GM12872 (cell line): ENCODE results near the gene ZBTB42.

Experiments
- CTCF ChIP-seq: IDR thresholded peaks from 3 replicates; pipeline ENCODE4 v1.5.1; 2011; ENCODE audit warnings: low read depth, mild to moderate bottlenecking, low read length, moderate library complexity; ENCODE audit not compliant: insufficient read depth

The ZBTB42 gene

DNA sequence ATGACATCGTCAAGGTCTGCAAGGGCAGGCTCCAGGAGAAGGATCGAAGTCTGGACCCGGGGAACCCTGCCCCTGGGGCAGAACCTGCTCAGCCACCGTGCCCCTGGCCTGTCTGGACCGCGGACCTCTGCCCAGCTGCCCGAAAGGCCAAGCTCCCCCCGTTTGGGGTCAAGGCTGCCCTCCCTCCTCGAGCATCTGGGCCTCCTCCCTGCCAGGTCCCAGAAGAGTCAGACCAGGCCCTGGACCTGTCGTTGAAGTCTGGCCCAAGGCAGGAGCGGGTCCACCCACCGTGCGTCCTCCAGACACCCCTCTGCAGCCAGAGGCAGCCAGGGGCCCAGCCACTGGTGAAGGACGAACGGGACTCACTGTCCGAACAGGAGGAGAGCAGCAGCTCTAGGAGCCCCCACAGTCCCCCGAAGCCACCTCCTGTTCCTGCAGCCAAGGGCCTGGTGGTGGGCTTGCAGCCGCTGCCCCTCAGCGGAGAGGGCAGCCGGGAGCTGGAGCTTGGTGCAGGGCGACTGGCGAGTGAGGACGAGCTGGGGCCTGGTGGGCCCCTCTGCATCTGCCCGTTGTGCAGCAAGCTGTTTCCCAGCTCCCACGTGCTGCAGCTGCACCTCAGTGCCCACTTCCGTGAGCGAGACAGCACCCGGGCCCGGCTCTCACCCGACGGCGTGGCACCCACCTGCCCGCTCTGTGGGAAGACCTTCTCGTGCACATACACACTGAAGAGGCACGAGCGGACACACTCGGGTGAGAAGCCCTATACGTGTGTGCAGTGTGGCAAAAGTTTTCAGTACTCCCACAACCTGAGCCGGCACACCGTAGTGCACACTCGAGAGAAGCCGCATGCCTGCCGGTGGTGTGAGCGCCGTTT, 856 bp downstream of the ZBTB42 start:
- no peak for TF ChIP-seq CTCF

DNA sequence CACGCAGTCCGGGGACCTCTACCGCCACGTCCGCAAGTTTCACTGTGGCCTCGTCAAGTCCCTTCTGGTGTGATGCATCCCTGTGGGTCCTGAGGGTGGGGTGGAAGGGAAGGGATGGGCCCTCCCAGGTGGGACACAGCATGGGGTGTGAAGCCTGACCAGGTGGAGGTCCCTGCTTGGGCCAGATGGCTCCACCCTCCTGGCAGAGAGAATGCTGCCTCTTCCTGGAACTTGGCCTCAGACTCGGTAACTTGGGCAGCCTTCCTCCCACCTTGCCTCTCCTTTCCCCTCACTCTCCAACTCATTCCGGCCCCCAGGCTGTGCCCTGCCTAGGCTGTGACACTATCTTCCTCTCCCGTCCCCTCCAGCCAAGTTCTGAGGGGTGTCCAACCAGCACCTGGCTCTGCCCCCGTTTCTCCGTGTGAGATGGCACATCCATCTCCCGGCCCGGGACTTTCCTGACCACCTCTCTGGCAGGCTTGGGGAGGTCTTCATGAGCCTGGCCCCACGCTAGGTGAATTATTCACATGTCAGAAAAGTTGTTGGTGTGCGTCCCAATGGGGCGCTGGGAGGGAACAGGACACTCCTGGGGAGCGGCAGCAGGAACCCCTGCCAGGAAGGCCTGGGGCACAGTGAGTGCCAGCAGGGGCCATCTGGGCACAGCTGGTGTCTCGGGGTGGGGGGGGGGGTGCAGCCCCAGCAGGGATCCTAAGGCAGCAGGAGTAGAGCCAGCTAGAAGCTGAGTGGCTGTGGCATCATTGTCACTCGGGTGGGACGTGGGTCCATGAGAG, 1.7 kb downstream of the ZBTB42 start:
- no peak for TF ChIP-seq CTCF

DNA sequence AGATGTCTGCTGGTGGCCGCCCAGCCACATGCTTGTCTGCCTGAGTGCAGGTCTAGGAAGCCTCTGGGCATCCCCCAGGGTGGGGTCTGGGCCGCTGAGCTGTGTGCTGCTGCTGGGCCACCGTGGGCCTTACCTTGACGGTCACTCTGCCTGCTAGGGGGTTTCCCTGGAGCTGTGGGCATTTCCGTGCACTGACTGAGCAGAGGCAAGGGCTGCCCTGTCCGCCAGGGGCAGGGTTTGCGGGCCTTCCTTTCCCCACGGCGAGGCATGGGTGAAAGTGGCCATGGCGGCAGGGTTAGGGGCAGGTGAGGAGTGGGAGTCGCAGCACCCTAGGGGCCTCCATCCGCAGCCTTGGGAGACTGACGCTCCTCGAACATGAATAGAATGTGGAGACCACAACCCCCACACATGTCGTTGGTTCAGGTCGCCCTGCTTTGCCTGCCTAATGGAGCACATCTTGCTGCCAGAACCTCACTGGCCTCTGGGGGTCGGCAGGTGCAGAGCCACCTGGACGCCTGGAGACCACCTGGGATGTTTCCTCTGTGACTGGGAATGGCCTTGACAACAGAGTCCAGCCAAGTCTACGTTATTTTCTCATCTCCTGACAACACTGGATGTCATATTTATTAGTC, 2.5 kb downstream of the ZBTB42 start:
- TF ChIP-seq CTCF: no peak

- no peak for TF ChIP-seq CTCF
These were observed 3.1 kb downstream of the ZBTB42 start for GRCh38 chr14:104803912-104804410.

DNA sequence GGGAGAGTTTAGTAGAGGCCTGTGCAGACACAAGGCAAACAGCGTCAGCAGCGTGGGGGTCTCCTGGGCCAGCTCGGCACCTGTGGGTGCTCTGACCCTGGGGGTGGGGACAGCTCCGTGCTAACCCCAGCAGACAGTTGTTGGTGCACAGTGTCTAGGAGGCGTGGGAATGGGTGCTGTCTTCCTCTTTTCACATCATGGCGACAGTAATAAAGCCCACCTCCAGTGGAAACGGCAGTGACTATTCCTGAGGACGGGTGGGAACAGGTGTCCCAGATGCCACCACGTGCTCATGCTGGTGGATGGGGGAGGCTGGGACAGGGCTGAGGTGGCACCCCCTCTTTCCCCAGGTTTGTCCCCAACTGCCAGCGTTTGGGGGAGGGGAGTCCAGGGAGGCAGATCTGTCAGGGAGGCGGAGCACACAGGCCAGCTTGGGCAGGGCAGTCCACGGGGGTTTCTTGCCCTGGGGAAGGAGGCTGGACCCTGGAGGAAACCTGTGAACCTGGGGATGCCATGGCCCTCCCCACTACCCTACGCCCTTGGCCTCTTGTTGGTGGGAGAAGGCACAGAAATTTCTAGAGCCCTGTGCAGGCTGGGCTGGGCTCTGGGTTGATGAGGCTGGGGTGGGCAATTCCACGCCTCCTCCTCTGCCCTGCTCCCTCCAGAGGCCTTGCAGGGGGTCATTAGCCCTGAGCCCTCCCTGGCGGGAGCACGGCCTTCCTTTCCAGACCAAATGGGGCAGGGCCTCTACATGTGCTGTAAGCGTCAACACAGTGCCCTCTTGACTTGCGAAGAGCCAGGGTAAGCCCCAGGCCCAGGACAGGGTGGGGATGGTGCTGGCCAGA, 3.8 kb downstream of the ZBTB42 start:
- no peak for TF ChIP-seq CTCF

DNA sequence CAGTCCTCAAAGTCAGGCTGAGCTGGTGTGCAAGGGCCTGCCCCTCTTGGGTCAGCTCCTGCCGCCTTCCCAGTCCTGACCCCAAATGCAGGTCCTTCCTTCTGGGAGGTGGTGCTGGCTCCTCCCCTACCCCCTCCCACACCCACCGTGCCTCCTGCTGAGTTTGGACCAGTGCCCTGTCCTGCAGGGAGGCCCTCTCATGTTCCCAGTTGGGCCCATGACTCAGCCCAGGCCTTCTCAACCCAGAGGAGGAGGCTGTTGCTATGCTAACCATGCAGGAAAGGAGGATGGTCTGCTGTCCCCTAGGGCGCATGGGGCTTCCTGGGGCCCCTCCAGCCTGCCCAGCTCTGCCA, 4.4 kb downstream of the ZBTB42 start:
- TF ChIP-seq CTCF: no peak
